ENCODE results near the gene UACA. TPM values are rescaled to one million over a fixed set of nuclear protein-coding genes. Genes with fewer than 3 reads are reported as not detected.

The UACA gene
- total RNA-seq, 2 experiments from 2014 or later, result 1.1 to 1.5 TPM

DNA sequence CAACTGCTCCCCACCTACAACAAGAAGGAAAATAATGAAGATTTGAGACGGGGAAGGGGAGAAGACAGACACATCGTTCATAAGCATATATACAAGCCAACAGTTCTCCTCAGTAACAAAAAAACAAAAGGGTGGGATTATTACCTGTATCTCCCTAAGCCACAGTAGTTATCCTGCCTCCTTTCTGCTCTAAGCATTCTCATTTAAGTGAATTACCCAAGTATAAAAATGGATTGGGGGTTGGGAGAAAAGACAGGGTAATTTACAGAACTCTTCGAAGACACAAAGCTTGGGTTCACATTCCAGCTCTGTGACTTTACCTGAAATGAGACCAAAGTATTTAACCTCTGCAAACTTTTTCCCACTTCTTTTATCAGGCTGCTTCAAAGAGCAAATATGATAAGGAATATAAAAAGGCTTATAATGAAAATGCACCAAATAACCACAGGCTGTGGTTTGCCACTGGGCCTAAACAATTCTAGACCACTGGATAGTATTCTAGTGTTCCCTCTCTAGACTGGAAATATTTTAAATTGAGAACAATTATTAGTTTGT lies 64.4 kb downstream of the UACA start:
- intact Hi-C loops (cut with DNase I, micrococcal nuclease), result no loop called here
- POLR2A ChIA-PET, result no interaction called here
- H3K27ac Mint-ChIP-seq, result no peak overlapping the region

DNA sequence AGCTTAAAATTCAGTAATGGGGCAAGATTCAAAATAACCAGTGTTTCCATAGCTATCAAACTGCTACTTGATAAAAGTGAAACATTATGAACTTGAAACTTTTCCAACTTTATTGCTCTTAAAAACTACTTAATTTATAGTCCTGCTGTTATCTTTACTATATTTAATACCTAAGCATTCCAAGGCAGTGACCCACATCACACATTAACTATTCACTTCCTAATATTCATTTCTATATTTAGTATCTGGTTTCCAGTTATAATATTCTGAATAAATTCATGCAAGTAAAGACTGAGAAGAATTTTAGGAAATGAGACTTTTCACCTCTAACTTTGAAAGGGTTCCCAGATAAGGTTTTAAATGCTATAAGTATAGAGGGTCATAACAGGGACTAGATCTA lies 64.9 kb downstream of the UACA start:
- H3K27ac ChIP-seq (ENCODE audit: low read depth in 1 of 2, low read length in 2 of 2), result no peak overlapping the region
- no peaks in the 10 kb centered on the region for H3K4me1 ChIP-seq (ENCODE audit: insufficient read depth, low read length)
- Mint-ChIP-seq H3K27ac (no peak overlapping the region), H3K27me3 (peaks cover 23% of the 10 kb centered on the region), H3K4me1 (ENCODE audit: low read depth) (no peaks in the 10 kb centered on the region), H3K36me3 (ENCODE audit: low read depth) (no peaks in the 10 kb centered on the region), H3K4me3 (no peak overlapping the region), H3K9me3 (no peaks in the 10 kb centered on the region)
- H3K36me3 ChIP-seq (ENCODE audit: insufficient read depth, low read length), result no peaks in the 10 kb centered on the region
- TF ChIP-seq, protein P1, sequence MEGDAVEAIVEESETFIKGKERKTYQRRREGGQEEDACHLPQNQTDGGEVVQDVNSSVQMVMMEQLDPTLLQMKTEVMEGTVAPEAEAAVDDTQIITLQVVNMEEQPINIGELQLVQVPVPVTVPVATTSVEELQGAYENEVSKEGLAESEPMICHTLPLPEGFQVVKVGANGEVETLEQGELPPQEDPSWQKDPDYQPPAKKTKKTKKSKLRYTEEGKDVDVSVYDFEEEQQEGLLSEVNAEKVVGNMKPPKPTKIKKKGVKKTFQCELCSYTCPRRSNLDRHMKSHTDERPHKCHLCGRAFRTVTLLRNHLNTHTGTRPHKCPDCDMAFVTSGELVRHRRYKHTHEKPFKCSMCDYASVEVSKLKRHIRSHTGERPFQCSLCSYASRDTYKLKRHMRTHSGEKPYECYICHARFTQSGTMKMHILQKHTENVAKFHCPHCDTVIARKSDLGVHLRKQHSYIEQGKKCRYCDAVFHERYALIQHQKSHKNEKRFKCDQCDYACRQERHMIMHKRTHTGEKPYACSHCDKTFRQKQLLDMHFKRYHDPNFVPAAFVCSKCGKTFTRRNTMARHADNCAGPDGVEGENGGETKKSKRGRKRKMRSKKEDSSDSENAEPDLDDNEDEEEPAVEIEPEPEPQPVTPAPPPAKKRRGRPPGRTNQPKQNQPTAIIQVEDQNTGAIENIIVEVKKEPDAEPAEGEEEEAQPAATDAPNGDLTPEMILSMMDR (IDR thresholded peaks at IDR 0.05), result no peak
- DNase-seq (no peak), ATAC-seq (ENCODE audit: poor library complexity) (no peak)
- CTCF ChIA-PET, result no interaction called here
- POLR2A ChIA-PET, result no interaction called here
- intact Hi-C loops (cut with DNase I, micrococcal nuclease), result no loop called here
- no peak overlapping the region for H3K4me3 ChIP-seq (ENCODE audit: low read length)
- peaks cover under 1 to 5% of the 10 kb centered on the region in 2 experiments for H3K27me3 ChIP-seq (ENCODE audit: control insufficient read depth in 1 of 2, insufficient read depth in 2 of 2, low read length in 2 of 2)
- no peaks in the 10 kb centered on the region for H3K9me3 ChIP-seq (ENCODE audit: control insufficient read depth in 1 of 2, insufficient read depth in 1 of 2, low read length in 2 of 2)

More for the DNA sequence above, 64.4 kb downstream of the UACA start:
- Histone ChIP-seq H3K4me3 (ENCODE audit: low read length) (no peak overlapping the region), H3K4me1 (ENCODE audit: insufficient read depth, low read length) (no peaks in the 10 kb centered on the region), H3K27ac (ENCODE audit: low read depth in 1 of 2, low read length in 2 of 2) (no peak overlapping the region), H3K27me3 (ENCODE audit: control insufficient read depth in 1 of 2, insufficient read depth in 2 of 2, low read length in 2 of 2) (peaks cover 5 to 6% of the 10 kb centered on the region in 2 experiments), H3K36me3 (ENCODE audit: insufficient read depth, low read length) (no peaks in the 10 kb centered on the region), H3K9me3 (ENCODE audit: control insufficient read depth in 1 of 2, insufficient read depth in 1 of 2, low read length in 2 of 2) (no peaks in the 10 kb centered on the region)
- CTCF ChIA-PET, result no interaction called here
- ATAC-seq (ENCODE audit: poor library complexity) (no peak), DNase-seq (no peak)
- Mint-ChIP-seq H3K9me3 (no peaks in the 10 kb centered on the region), H3K4me3 (no peak overlapping the region), H3K4me1 (ENCODE audit: low read depth) (no peaks in the 10 kb centered on the region), H3K36me3 (ENCODE audit: low read depth) (no peaks in the 10 kb centered on the region), H3K27me3 (peaks cover 26% of the 10 kb centered on the region)
- TF ChIP-seq, protein P1 (IDR thresholded peaks at IDR 0.05), result no peak

DNA sequence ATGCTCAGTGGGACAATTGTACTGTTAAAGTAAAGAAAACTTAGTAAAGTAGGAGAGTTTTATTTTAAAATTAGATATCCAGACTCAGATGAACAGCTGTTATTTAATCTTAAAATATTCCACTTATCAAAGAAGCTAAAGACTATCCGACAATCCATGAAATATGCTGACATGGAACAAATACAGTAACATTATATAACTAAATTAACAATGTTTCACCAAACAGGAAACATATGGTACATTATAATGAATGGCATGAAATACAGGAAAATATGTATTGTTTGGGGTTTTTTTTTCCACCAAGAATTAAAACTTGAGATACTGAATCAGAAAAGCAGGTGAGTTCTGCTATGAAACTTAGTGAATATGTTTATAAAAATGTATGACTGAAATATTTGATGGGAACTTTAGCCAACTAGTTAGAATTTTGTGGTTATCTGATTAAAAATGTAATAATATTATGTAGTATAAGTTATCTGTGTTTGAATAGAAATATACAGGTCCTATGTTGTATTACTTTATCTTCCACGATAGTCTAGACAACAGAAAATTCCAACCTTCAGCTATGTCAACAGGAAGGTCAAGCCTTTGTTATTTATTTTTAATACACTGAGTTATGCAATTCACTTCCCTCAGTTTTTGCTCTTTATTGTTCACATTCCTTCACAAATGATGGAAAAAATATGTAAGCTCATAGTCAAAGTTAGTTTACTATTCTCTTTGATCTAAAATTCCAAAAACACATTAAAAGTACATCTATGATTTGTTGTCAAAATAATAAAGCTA lies 72.7 kb downstream of the UACA start:
- Mint-ChIP-seq H3K27ac (no peak overlapping the region), H3K9me3 (no peaks in the 10 kb centered on the region), H3K4me1 (ENCODE audit: low read depth) (no peaks in the 10 kb centered on the region), H3K27me3 (peaks cover 27% of the 10 kb centered on the region), H3K4me3 (no peak overlapping the region), H3K36me3 (ENCODE audit: low read depth) (no peaks in the 10 kb centered on the region)
- H3K9me3 ChIP-seq (ENCODE audit: control insufficient read depth in 1 of 2, insufficient read depth in 1 of 2, low read length in 2 of 2), result no peaks in the 10 kb centered on the region
- ChIA-PET CTCF (no interaction called here), POLR2A (interaction anchor here (0.7 kb wide), 1 partner anchor 15 kb away, joined by 3 read pairs; no protein-coding TSS in a partner anchor)
- H3K27ac ChIP-seq (ENCODE audit: low read depth in 1 of 2, low read length in 2 of 2), result no peak overlapping the region
- intact Hi-C loops (cut with DNase I, micrococcal nuclease), result no loop called here
- no peaks in the 10 kb centered on the region for H3K36me3 ChIP-seq (ENCODE audit: insufficient read depth, low read length)
- DNase-seq, result no peak
- peaks cover 0 to 9% of the 10 kb centered on the region in 2 experiments for H3K27me3 ChIP-seq (ENCODE audit: control insufficient read depth in 1 of 2, insufficient read depth in 2 of 2, low read length in 2 of 2)
- H3K4me3 ChIP-seq (ENCODE audit: low read length), result no peak overlapping the region
- ATAC-seq (ENCODE audit: poor library complexity), result no peak
- TF ChIP-seq, protein P1 (IDR thresholded peaks at IDR 0.05), result no peak
- no peaks in the 10 kb centered on the region for H3K4me1 ChIP-seq (ENCODE audit: insufficient read depth, low read length)

All from CD4-positive, alpha-beta T cell (primary cell).